ENCODE data around the gene PPP1CB. TPM values are rescaled to one million over a fixed set of nuclear protein-coding genes. Genes with fewer than 3 reads are reported as not detected.

The PPP1CB gene
- total RNA-seq, 1 donor from 2014 or later = 328 TPM

DNA sequence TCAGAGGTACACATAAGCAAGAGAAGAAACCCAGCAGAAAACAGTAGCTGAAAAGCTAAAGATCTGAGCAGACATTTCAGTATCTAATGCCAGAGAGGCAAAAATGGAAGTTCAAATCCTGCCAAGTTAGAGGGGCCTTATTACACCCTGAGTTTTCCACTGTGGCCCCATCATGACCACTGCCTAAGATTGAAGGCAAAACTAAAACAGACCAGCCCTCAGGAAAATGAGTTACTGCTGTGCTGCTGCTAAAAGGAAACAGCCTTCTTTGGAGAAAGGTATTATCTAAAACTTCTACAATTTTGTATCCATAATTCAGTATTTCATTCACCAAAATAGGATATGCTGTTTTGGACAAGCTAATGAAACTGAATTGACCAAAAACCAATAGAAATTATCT is 16.8 kb downstream of the PPP1CB start:
- no peak overlapping the region for H3K4me3 ChIP-seq (ENCODE audit: low read depth, low read length)
- FAIRE-seq (no peak), DNase-seq (ENCODE audit: low read depth) (no peak)
- no peaks in the 10 kb centered on the region for H3K36me3 ChIP-seq (ENCODE audit: control insufficient read depth, insufficient read depth, low read length)
- no peaks in the 10 kb centered on the region for H3K27me3 ChIP-seq (ENCODE audit: control insufficient read depth, insufficient read depth, low read length)
- TF ChIP-seq, protein P1, sequence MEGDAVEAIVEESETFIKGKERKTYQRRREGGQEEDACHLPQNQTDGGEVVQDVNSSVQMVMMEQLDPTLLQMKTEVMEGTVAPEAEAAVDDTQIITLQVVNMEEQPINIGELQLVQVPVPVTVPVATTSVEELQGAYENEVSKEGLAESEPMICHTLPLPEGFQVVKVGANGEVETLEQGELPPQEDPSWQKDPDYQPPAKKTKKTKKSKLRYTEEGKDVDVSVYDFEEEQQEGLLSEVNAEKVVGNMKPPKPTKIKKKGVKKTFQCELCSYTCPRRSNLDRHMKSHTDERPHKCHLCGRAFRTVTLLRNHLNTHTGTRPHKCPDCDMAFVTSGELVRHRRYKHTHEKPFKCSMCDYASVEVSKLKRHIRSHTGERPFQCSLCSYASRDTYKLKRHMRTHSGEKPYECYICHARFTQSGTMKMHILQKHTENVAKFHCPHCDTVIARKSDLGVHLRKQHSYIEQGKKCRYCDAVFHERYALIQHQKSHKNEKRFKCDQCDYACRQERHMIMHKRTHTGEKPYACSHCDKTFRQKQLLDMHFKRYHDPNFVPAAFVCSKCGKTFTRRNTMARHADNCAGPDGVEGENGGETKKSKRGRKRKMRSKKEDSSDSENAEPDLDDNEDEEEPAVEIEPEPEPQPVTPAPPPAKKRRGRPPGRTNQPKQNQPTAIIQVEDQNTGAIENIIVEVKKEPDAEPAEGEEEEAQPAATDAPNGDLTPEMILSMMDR (IDR thresholded peaks at IDR 0.05; ENCODE audit: insufficient read depth, low read length, severe bottlenecking) = no peak

DNA sequence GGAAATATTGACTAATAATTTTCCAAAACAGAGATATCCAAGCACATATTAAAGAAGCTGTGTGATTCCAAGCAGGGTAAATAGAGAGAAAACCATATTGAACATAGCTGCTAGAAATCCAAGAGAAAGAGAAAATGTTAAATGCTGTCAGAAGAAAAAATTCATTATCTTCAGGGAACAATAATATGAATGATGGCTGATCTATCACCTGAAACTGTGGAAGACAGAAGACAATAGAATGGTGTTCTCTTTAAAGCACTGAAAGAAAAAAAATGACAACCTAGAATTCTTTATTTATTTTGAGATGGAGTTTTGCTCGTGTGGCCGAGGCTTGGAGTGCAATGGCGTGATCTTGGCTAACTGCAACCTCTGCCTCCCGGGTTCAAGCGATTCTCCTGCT is 17.3 kb downstream of the PPP1CB start:
- no peaks in the 10 kb centered on the region for H3K27me3 ChIP-seq (ENCODE audit: control insufficient read depth, insufficient read depth, low read length)
- DNase-seq (ENCODE audit: low read depth) (no peak), FAIRE-seq (no peak)
- H3K36me3 ChIP-seq (ENCODE audit: control insufficient read depth, insufficient read depth, low read length) = no peaks in the 10 kb centered on the region
- no peak overlapping the region for H3K4me3 ChIP-seq (ENCODE audit: low read depth, low read length)
- TF ChIP-seq, protein P1 (IDR thresholded peaks at IDR 0.05; ENCODE audit: insufficient read depth, low read length, severe bottlenecking) = no peak

DNA sequence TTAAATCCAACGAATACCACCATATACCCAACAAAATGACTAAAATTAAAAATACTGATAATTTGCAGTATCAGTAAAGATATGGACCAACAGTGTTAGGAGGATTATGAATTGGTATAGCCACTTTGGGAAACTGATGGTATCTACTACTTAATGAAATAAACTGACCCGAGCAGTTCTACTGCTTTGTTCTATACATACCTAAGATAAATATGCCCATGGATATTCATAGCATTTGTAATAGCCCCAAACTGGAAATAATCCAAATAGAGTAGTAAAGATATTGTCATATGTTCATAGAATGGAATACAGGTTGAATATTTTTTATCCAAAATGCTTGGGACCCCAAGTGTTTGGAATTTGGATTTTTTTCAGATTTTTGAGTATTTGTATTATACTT is 20.7 kb downstream of the PPP1CB start:
- FAIRE-seq (no peak), DNase-seq (ENCODE audit: low read depth) (no peak)
- TF ChIP-seq, protein P1 (IDR thresholded peaks at IDR 0.05; ENCODE audit: insufficient read depth, low read length, severe bottlenecking) = no peak
- H3K4me3 ChIP-seq (ENCODE audit: low read depth, low read length) = no peak overlapping the region
- no peaks in the 10 kb centered on the region for H3K27me3 ChIP-seq (ENCODE audit: control insufficient read depth, insufficient read depth, low read length)
- H3K36me3 ChIP-seq (ENCODE audit: control insufficient read depth, insufficient read depth, low read length) = no peaks in the 10 kb centered on the region

DNA sequence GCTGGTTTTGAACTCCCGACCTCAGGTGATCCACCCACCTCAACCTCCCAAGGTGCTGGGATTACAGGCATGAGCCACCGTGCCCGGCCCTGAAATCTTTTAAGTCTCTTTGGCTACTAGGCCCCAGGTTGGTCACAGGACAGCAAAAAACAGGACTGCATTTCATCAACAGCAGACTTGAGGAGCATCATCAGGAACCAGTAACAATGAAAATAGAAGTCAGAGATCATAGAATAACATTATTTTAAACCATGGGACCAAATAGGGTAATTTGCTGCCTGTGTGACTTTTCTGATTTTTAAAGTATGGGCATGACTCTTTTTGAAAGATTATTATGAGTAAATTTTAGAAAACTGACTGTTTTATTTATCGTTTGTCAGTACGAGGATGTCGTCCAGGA is 24.8 kb downstream of the PPP1CB start:
- DNase-seq (ENCODE audit: low read depth) (no peak), FAIRE-seq (no peak)
- no peak overlapping the region for H3K4me3 ChIP-seq (ENCODE audit: low read depth, low read length)
- H3K36me3 ChIP-seq (ENCODE audit: control insufficient read depth, insufficient read depth, low read length) = peaks cover 7% of the 10 kb centered on the region
- no peaks in the 10 kb centered on the region for H3K27me3 ChIP-seq (ENCODE audit: control insufficient read depth, insufficient read depth, low read length)
- TF ChIP-seq, protein P1 (IDR thresholded peaks at IDR 0.05; ENCODE audit: insufficient read depth, low read length, severe bottlenecking) = no peak

DNA sequence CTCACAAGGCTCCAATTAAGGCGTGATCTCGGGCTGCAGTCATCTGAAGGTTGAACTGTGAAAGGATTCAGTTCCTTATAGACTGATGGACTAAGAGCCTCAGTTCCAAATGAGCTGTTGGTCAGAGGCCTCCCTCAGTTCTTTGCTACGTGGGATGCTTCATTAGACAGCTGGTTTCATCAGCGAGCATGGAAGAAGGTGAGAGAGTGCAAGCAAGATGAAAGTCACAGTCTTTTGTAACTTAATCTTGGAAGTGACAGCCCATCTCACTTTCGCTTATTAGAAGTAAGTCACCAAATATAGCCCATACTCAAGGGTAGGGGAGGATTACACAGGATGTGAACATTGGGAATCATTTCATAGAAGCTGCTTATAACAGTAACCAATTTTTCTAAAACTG is 26.8 kb downstream of the PPP1CB start:
- TF ChIP-seq, protein P1 (IDR thresholded peaks at IDR 0.05; ENCODE audit: insufficient read depth, low read length, severe bottlenecking) = no peak
- H3K36me3 ChIP-seq (ENCODE audit: control insufficient read depth, insufficient read depth, low read length) = peaks cover 9% of the 10 kb centered on the region

DNA sequence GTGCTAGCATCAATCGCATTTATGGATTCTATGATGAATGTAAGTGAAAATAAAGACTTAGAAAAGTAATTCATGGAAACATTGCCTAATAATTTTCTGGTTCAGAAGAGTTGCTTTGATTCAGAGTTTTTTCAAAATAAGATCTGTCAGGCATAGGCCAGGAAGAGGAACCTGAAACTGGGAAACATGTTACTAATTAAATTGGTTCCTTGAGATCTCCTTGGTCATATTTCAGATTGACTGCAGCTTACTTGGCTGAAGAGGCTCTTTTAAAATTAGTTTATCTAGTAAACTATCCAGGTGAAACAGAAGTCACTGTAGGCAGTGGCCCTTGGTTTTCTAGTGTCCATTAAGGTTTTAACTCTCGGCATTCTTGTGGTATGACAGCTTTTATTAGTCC is 27.4 kb downstream of the PPP1CB start:
- Histone ChIP-seq H3K27me3 (ENCODE audit: control insufficient read depth, insufficient read depth, low read length) (no peaks in the 10 kb centered on the region), H3K4me3 (ENCODE audit: low read depth, low read length) (no peak overlapping the region), H3K36me3 (ENCODE audit: control insufficient read depth, insufficient read depth, low read length) (peaks cover 9% of the 10 kb centered on the region)
- TF ChIP-seq, protein P1 (IDR thresholded peaks at IDR 0.05; ENCODE audit: insufficient read depth, low read length, severe bottlenecking) = no peak
- no peak for FAIRE-seq
- no peak for DNase-seq (ENCODE audit: low read depth)

More for the DNA sequence above, 26.8 kb downstream of the PPP1CB start:
- H3K27me3 ChIP-seq (ENCODE audit: control insufficient read depth, insufficient read depth, low read length) = no peaks in the 10 kb centered on the region
- FAIRE-seq (no peak), DNase-seq (ENCODE audit: low read depth) (no peak)
- no peak overlapping the region for H3K4me3 ChIP-seq (ENCODE audit: low read depth, low read length)
